RWPE2 (cell line): Measurements from ENCODE around the gene CACNA2D3.

ENCODE experiments used
- ATAC-seq: fragments of 200-7000 bp; cut with Tn5 transposase; 3 replicates; pipeline ENCODE4 v1.9.1; 2021; ENCODE audit warnings: low read depth
- DNase-seq: peaks from one replicate; pipeline ENCODE4 v3.0.0-alpha.2; 2020; ENCODE audit warnings: low spot score
- H3K27ac ChIP-seq: fragments of 450-650 bp; 2 replicates; pipeline ENCODE4 v1.5.1; 2017; ENCODE audit warnings: mild to moderate bottlenecking; ENCODE audit not compliant: poor library complexity, severe bottlenecking
- H3K27me3 ChIP-seq: fragments of 250-450 bp; sonication (Bioruptor Pico); 2 replicates; pipeline ENCODE4 v1.5.1; 2021; ENCODE audit warnings: mild to moderate bottlenecking, moderate library complexity; ENCODE audit not compliant: insufficient read depth, poor library complexity, severe bottlenecking
- H3K36me3 ChIP-seq: fragments of 250-450 bp; sonication (Bioruptor Pico); 2 replicates; pipeline ENCODE4 v1.5.1; 2020; ENCODE audit warnings: low read depth, mild to moderate bottlenecking, moderate library complexity
- H3K4me1 ChIP-seq: fragments of 250-450 bp; sonication (Bioruptor Pico); 2 replicates; pipeline ENCODE4 v1.5.1; 2021; ENCODE audit warnings: mild to moderate bottlenecking, moderate library complexity; ENCODE audit not compliant: insufficient read depth, poor library complexity, severe bottlenecking
- H3K4me3 ChIP-seq: fragments of 250-450 bp; sonication (Bioruptor Pico); 2 replicates; pipeline ENCODE4 v1.5.1; 2021; ENCODE audit warnings: mild to moderate bottlenecking, moderate library complexity; ENCODE audit not compliant: severe bottlenecking
- H3K9me3 ChIP-seq: fragments of 250-450 bp; sonication (Bioruptor Pico); 2 replicates; pipeline ENCODE4 v1.5.1; 2021; ENCODE audit warnings: mild to moderate bottlenecking, moderate library complexity; ENCODE audit not compliant: severe bottlenecking
- CTCF ChIP-seq: fragments of 450-650 bp; IDR thresholded peaks from one replicate; pipeline ENCODE4 v1.5.1; 2017; ENCODE audit warnings: mild to moderate bottlenecking, moderate library complexity; ENCODE audit not compliant: poor library complexity, severe bottlenecking

The CACNA2D3 gene

GRCh38 chr3:55118451-55118850, 996.1 kb downstream of the CACNA2D3 start:
- no peaks in the 10 kb centered on the region for H3K9me3 ChIP-seq
- no peaks in the 10 kb centered on the region for H3K27me3 ChIP-seq
- TF ChIP-seq CTCF: no peak
- no peak overlapping the region for H3K4me3 ChIP-seq
- no peaks in the 10 kb centered on the region for H3K36me3 ChIP-seq
- H3K27ac ChIP-seq: no peak overlapping the region
- ATAC-seq (no peak), DNase-seq (no peak)
- H3K4me1 ChIP-seq: no peaks in the 10 kb centered on the region

DNA sequence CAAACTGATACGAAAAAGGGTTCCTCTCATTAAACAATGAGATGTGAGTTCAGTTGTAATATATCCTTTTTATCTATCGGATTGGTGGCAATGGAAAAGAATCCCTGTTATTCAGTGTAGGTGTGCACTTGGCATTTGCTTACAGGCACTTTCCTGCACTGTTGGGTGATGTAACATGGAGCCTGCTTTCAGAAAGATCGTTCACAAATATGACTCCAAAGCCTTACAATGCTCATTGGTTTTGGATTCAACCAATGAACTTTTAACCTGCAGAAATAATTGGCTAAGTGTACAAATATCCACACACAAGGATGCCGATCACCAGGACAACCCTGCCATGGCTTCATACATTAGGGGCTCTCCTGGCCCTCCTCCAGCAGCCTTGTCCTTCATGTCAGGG, 996.9 kb downstream of the CACNA2D3 start:
- Histone ChIP-seq H3K27me3 (peaks cover 1% of the 10 kb centered on the region), H3K4me3 (no peak overlapping the region), H3K9me3 (no peaks in the 10 kb centered on the region), H3K36me3 (no peaks in the 10 kb centered on the region), H3K4me1 (no peaks in the 10 kb centered on the region), H3K27ac (no peak overlapping the region)
- no peak for ATAC-seq
- DNase-seq: no peak
- no peak for TF ChIP-seq CTCF

DNA sequence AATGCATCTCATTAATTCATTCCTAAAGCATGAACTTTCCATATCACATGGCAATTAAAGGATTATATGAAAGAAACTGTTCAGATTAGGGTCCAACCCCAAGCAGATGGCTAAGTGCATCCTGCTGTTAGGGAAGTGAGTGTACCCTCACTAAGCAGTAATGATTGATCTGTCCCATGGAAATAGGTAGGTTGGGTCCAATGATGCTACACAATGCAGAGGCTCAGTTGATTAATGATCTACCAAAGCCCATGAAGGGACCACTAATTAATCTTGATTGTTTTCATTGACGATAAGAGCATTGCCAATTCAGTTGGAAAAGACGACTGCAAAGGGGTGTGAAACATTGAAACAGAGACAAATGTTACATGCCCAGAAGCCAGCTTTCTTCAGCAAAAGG, 1000.0 kb downstream of the CACNA2D3 start:
- Histone ChIP-seq H3K9me3 (no peaks in the 10 kb centered on the region), H3K36me3 (no peaks in the 10 kb centered on the region), H3K4me1 (no peaks in the 10 kb centered on the region), H3K27me3 (peaks cover 3% of the 10 kb centered on the region), H3K27ac (no peak overlapping the region), H3K4me3 (no peak overlapping the region)
- DNase-seq: no peak
- TF ChIP-seq CTCF: no peak
- no peak for ATAC-seq
